Uterus (tissue), 4 donors: ENCODE data around the gene CCDC179. TPM values are rescaled to one million over a fixed set of nuclear protein-coding genes. Genes with fewer than 3 reads are reported as not detected.

ENCODE experiments used
- DNase-seq, 2 donors: peaks; one replicate each; pipeline ENCODE4 v3.0.0-alpha.2; 2019 to 2020
- H3K27ac ChIP-seq, 2 donors: fragments of 200-600 bp; sonication (generic); 1 replicate in 1 of 2; 2 replicates in 1 of 2; pipeline ENCODE4 v1.5.1; 2016 to 2018
- H3K27me3 ChIP-seq, 2 donors: fragments of 200-600 bp; sonication (generic); one replicate each; pipeline ENCODE4 v1.5.1; 2018 to 2019; ENCODE audit warnings: control low read depth in 1 of 2
- H3K36me3 ChIP-seq, 2 donors: fragments of 200-600 bp; sonication (generic); one replicate each; pipeline ENCODE4 v1.5.1; 2019; ENCODE audit warnings: control low read depth in 1 of 2
- H3K4me1 ChIP-seq, 2 donors: fragments of 200-600 bp; sonication (generic); one replicate each; pipeline ENCODE4 v1.5.1; 2018 to 2019; ENCODE audit warnings: control low read depth in 1 of 2
- H3K4me3 ChIP-seq, 2 donors: fragments of 200-600 bp; sonication (generic); 1 replicate in 1 of 2; 2 replicates in 1 of 2; pipeline ENCODE4 v1.5.1; 2018 to 2019; ENCODE audit warnings: mild to moderate bottlenecking in 1 of 2
- H3K9me3 ChIP-seq, 2 donors: fragments of 200-600 bp; sonication (generic); one replicate each; pipeline ENCODE4 v1.5.1; 2019; ENCODE audit warnings: control low read depth in 1 of 2
- CTCF ChIP-seq, 4 experiments: fragments of 200-600 bp in 2 of 4; fragments of 450-650 bp in 2 of 4; sonication (generic) in 2 of 4; IDR thresholded peaks; one replicate each; pipeline ENCODE4 v1.5.1; 2016 to 2019; ENCODE audit warnings: antibody characterized with exemption in 4 of 4, mild to moderate bottlenecking in 2 of 4, moderate library complexity in 1 of 4
- POLR2A ChIP-seq, 2 donors: fragments of 450-650 bp; IDR thresholded peaks; one replicate each; pipeline ENCODE4 v1.6.1; 2016; ENCODE audit warnings: antibody characterized with exemption in 2 of 2, mild to moderate bottlenecking in 1 of 2, moderate library complexity in 1 of 2
- intact Hi-C: fragments of 100-400 bp; cut with DNase I; formaldehyde crosslinking; loops from one replicate; pipeline ENCODE4 v1.15.1; 2023; ENCODE audit warnings: low total_unique reads
- total RNA-seq, 4 donors: library from RNA; depleted of rRNA in 3 of 4; stranded (reverse); fragments of >200 nt in 3 of 4; gene quantifications; one replicate each; pipeline versions ENCODE4 v1.1.0 to v1.2.4, GENCODE V29; 2014 to 2023
- donor health status: DM: yes; HTN: yes; CAD: no.

Gene CCDC179
- total RNA-seq, 4 donors from 2014 or later: not detected

GRCh38 chr11:22875869-22876473 is 15.7 kb upstream of the CCDC179 start:
- peak; percentile 51 to 75 (median 66) for TF ChIP-seq CTCF (IDR thresholded peaks at IDR 0.05)
- no peak for TF ChIP-seq POLR2A (IDR thresholded peaks at IDR 0.05)
- intact Hi-C loops: no loop called here
- no peaks in the 10 kb centered on the region for H3K27me3 ChIP-seq
- DNase-seq: peak; percentile 22 to 40
- H3K36me3 ChIP-seq: no peaks in the 10 kb centered on the region
- no peaks in the 10 kb centered on the region for H3K4me1 ChIP-seq
- no peak overlapping the region for H3K4me3 ChIP-seq
- H3K27ac ChIP-seq: no peak overlapping the region
- no peaks in the 10 kb centered on the region for H3K9me3 ChIP-seq

DNA sequence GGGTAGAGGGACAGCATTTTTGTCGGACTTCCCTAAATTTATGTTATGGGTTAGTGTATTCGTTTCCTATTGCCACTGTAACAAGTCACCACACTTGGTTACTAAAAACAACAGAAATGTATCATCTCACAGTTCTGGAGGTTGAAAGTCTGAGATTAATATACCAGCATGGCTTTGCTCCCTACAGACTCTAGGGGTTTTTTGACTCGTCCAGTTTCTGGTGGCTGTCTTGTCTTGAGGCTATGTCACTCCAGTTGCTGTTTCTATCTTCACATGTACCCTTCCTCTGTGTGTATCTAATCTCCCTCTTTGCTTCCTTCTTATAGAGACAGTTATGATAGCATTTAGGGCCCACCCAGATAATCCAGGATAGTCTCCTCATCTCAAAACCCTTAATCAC is 9.1 kb upstream of the CCDC179 start:
- no peaks in the 10 kb centered on the region for H3K9me3 ChIP-seq
- no peak overlapping the region for H3K27ac ChIP-seq
- no peaks in the 10 kb centered on the region for H3K27me3 ChIP-seq
- no peak for DNase-seq
- no peaks in the 10 kb centered on the region for H3K4me1 ChIP-seq
- H3K4me3 ChIP-seq: no peak overlapping the region
- no peak for TF ChIP-seq POLR2A (IDR thresholded peaks at IDR 0.05)
- TF ChIP-seq CTCF (IDR thresholded peaks at IDR 0.05): no peak
- H3K36me3 ChIP-seq: no peaks in the 10 kb centered on the region
- intact Hi-C loops: no loop called here

GRCh38 chr11:22859756-22860155 is 518 bp downstream of the CCDC179 start:
- H3K4me3 ChIP-seq: no peak overlapping the region
- no peak for TF ChIP-seq POLR2A (IDR thresholded peaks at IDR 0.05)
- TF ChIP-seq CTCF (IDR thresholded peaks at IDR 0.05): no peak
- DNase-seq: no peak

DNA sequence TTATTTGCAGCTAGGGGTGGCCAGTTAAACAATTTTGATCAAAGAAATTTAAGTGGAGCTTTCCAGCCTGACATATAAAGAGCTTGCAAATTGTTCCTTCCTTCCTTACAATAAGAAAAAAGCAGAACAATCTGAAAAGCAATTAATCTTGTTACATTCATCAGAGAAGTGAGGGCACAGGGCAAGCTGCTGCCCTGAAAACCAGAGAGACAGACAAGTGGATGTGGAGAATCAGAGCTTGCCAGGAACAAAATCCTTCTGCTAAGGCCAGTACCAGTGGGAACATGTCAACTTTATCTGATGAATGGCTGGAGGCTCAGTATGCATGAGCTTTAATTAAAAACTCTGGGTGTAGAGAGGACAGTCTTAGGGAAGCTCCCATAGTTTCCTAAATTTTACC is 8.8 kb downstream of the CCDC179 start:
- no peak for DNase-seq
- intact Hi-C loops: no loop called here
- no peaks in the 10 kb centered on the region for H3K36me3 ChIP-seq

More at GRCh38 chr11:22859756-22860155, 518 bp downstream of the CCDC179 start:
- H3K36me3 ChIP-seq: no peaks in the 10 kb centered on the region
- intact Hi-C loops: no loop called here
- H3K4me1 ChIP-seq: no peaks in the 10 kb centered on the region
- no peaks in the 10 kb centered on the region for H3K27me3 ChIP-seq
- no peaks in the 10 kb centered on the region for H3K9me3 ChIP-seq
- H3K27ac ChIP-seq: no peak overlapping the region

DNA sequence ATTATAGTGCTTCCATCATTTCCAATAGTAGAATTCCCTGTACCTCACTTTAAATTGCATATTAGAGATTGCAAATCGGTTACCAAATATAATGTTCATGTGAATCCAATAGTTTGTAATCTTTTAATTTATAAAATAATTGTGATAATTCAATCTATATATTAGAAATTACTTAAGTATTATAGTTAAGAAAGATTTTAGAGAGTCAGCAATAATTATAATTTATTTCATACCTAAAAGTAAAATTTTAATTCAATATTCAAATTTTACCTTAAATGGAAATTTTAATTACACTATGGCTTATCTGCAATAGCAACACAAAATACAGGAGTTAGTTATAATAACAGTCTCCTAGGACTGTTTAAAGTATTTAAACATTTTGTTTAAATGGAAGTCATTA is 13.5 kb downstream of the CCDC179 start:
- no peaks in the 10 kb centered on the region for H3K9me3 ChIP-seq
- H3K27ac ChIP-seq: no peak overlapping the region
- no peak overlapping the region for H3K4me3 ChIP-seq
- DNase-seq: no peak
- TF ChIP-seq CTCF (IDR thresholded peaks at IDR 0.05): no peak
- TF ChIP-seq POLR2A (IDR thresholded peaks at IDR 0.05): no peak
- intact Hi-C loops: no loop called here
- no peaks in the 10 kb centered on the region for H3K27me3 ChIP-seq
- no peaks in the 10 kb centered on the region for H3K36me3 ChIP-seq
- no peaks in the 10 kb centered on the region for H3K4me1 ChIP-seq

More for the DNA sequence above, 8.8 kb downstream of the CCDC179 start:
- no peaks in the 10 kb centered on the region for H3K4me1 ChIP-seq
- H3K27me3 ChIP-seq: no peaks in the 10 kb centered on the region
- H3K27ac ChIP-seq: no peak overlapping the region
- no peak for TF ChIP-seq POLR2A (IDR thresholded peaks at IDR 0.05)
- no peak for TF ChIP-seq CTCF (IDR thresholded peaks at IDR 0.05)
- no peaks in the 10 kb centered on the region for H3K9me3 ChIP-seq
- H3K4me3 ChIP-seq: no peak overlapping the region
